Suprapubic skin (tissue), 4 donors: Measurements from ENCODE around the gene L3MBTL4. TPM values are rescaled to one million over a fixed set of nuclear protein-coding genes. Genes with fewer than 3 reads are reported as not detected.

ENCODE experiments used
- DNase-seq, 2 donors: peaks; one replicate each; pipeline ENCODE4 v3.0.0-alpha.2; 2019; ENCODE audit warnings: low spot score in 2 of 2
- H3K27ac ChIP-seq: fragments of 200-600 bp; sonication (generic); one replicate; pipeline ENCODE4 v1.5.1; 2019
- H3K27me3 ChIP-seq: fragments of 200-600 bp; sonication (generic); one replicate; pipeline ENCODE4 v1.5.1; 2019
- H3K36me3 ChIP-seq: fragments of 200-600 bp; sonication (generic); one replicate; pipeline ENCODE4 v1.5.1; 2019
- H3K4me1 ChIP-seq: fragments of 200-600 bp; sonication (generic); one replicate; pipeline ENCODE4 v1.5.1; 2019
- H3K4me3 ChIP-seq: fragments of 200-600 bp; sonication (generic); one replicate; pipeline ENCODE4 v1.5.1; 2019; ENCODE audit warnings: mild to moderate bottlenecking
- H3K9me3 ChIP-seq: fragments of 200-600 bp; sonication (generic); one replicate; pipeline ENCODE4 v1.5.1; 2019
- CTCF ChIP-seq, 2 donors: fragments of 200-600 bp in 1 of 2; fragments of 450-650 bp in 1 of 2; sonication (generic) in 1 of 2; IDR thresholded peaks; one replicate each; pipeline ENCODE4 v1.5.1; 2016 to 2019; ENCODE audit warnings: antibody characterized with exemption in 2 of 2, mild to moderate bottlenecking in 1 of 2, moderate library complexity in 1 of 2
- EP300 ChIP-seq: sonication (generic); formaldehyde crosslinking; IDR thresholded peaks from one replicate; pipeline ENCODE4 v1.6.1; 2017; ENCODE audit warnings: antibody characterized with exemption
- POLR2A ChIP-seq, 2 donors: fragments of 450-650 bp; IDR thresholded peaks; one replicate each; pipeline ENCODE4 v1.6.1; 2017; ENCODE audit warnings: antibody characterized with exemption in 2 of 2, mild to moderate bottlenecking in 2 of 2, moderate library complexity in 2 of 2
- POLR2AphosphoS5 ChIP-seq, 3 donors: sonication (generic); formaldehyde crosslinking; IDR thresholded peaks; one replicate each; pipeline ENCODE4 v1.6.1; 2017; ENCODE audit warnings: antibody characterized with exemption in 3 of 3
- WGBS: methylation state at CpG from one replicate; pipeline ENCODE4 v1.1.5; 2018; 5-methylcytosine and 5-hydroxymethylcytosine counted together
- total RNA-seq, 4 donors: library from RNA; depleted of rRNA; stranded (reverse); fragments of >200 nt; gene quantifications; one replicate each; pipeline ENCODE4 v1.1.0, GENCODE V29; 2016

L3MBTL4 gene
- total RNA-seq, 4 donors from 2014 or later, result 11.9 to 29.9 (median 14.4) TPM

- no peak for TF ChIP-seq POLR2AphosphoS5 (IDR thresholded peaks at IDR 0.05)
- no peak for TF ChIP-seq POLR2A (IDR thresholded peaks at IDR 0.05)
- no peak for TF ChIP-seq EP300
- no peak for TF ChIP-seq CTCF (IDR thresholded peaks at IDR 0.05)
- Histone ChIP-seq H3K27ac (no peak overlapping the region), H3K9me3 (no peaks in the 10 kb centered on the region), H3K27me3 (no peaks in the 10 kb centered on the region), H3K4me1 (peaks cover 3% of the 10 kb centered on the region), H3K4me3 (no peak overlapping the region), H3K36me3 (no peaks in the 10 kb centered on the region)
- 74% methylated on average over 10 of the region's 10 CpGs for WGBS
- no peak for DNase-seq
Measured at GRCh38 chr18:5975111-5976002, 439.4 kb downstream of the L3MBTL4 start.

- H3K27me3 ChIP-seq, result no peaks in the 10 kb centered on the region
- TF ChIP-seq CTCF (IDR thresholded peaks at IDR 0.05) (no peak), POLR2AphosphoS5 (IDR thresholded peaks at IDR 0.05) (no peak), EP300 (no peak), POLR2A (IDR thresholded peaks at IDR 0.05) (no peak)
Measured at GRCh38 chr18:5974696-5975095, 440.0 kb downstream of the L3MBTL4 start.

GRCh38 chr18:5973099-5973498 is 441.6 kb downstream of the L3MBTL4 start:
- WGBS, result 86% methylated on average over 3 of the region's 3 CpGs
- Histone ChIP-seq H3K27me3 (no peaks in the 10 kb centered on the region), H3K36me3 (no peaks in the 10 kb centered on the region), H3K27ac (no peak overlapping the region), H3K4me1 (no peaks in the 10 kb centered on the region), H3K4me3 (no peak overlapping the region), H3K9me3 (no peaks in the 10 kb centered on the region)
- TF ChIP-seq EP300, result no peak
- TF ChIP-seq POLR2AphosphoS5 (IDR thresholded peaks at IDR 0.05), result no peak
- TF ChIP-seq CTCF (IDR thresholded peaks at IDR 0.05), result no peak
- TF ChIP-seq POLR2A (IDR thresholded peaks at IDR 0.05), result no peak
- no peak for DNase-seq

More at GRCh38 chr18:5974696-5975095, 440.0 kb downstream of the L3MBTL4 start:
- WGBS, result 86% methylated on average over 2 of the region's 2 CpGs
- peaks cover under 1% of the 10 kb centered on the region for H3K4me1 ChIP-seq
- H3K27ac ChIP-seq, result no peak overlapping the region
- H3K36me3 ChIP-seq, result no peaks in the 10 kb centered on the region
- no peaks in the 10 kb centered on the region for H3K9me3 ChIP-seq
- DNase-seq, result peak in 1 of 2 donors; percentile 0
- no peak overlapping the region for H3K4me3 ChIP-seq

GRCh38 chr18:5972298-5972697 is 442.4 kb downstream of the L3MBTL4 start:
- no peak for DNase-seq
- Histone ChIP-seq H3K4me1 (no peaks in the 10 kb centered on the region), H3K9me3 (no peaks in the 10 kb centered on the region), H3K36me3 (no peaks in the 10 kb centered on the region), H3K27me3 (no peaks in the 10 kb centered on the region), H3K4me3 (no peak overlapping the region), H3K27ac (no peak overlapping the region)
- TF ChIP-seq POLR2A (IDR thresholded peaks at IDR 0.05), result no peak
- no peak for TF ChIP-seq POLR2AphosphoS5 (IDR thresholded peaks at IDR 0.05)
- no peak for TF ChIP-seq CTCF (IDR thresholded peaks at IDR 0.05)
- no peak for TF ChIP-seq EP300
- 89% methylated on average over 7 of the region's 7 CpGs for WGBS

GRCh38 chr18:5969989-5970403 is 444.7 kb downstream of the L3MBTL4 start:
- Histone ChIP-seq H3K9me3 (no peaks in the 10 kb centered on the region), H3K4me1 (no peaks in the 10 kb centered on the region), H3K36me3 (no peaks in the 10 kb centered on the region), H3K4me3 (no peak overlapping the region), H3K27ac (no peak overlapping the region), H3K27me3 (no peaks in the 10 kb centered on the region)
- TF ChIP-seq POLR2A (IDR thresholded peaks at IDR 0.05) (no peak), EP300 (no peak), POLR2AphosphoS5 (IDR thresholded peaks at IDR 0.05) (no peak), CTCF (IDR thresholded peaks at IDR 0.05) (no peak)
- 70% methylated on average over 3 of the region's 3 CpGs for WGBS
- DNase-seq, result no peak
